ENCODE measurements around the gene SMIM9.
"Not testable (repeated sequence)": the region's sequence is repeated elsewhere in the genome, so short reads cannot be mapped to it uniquely, and the experiment has no call there.

SMIM9 gene

DNA sequence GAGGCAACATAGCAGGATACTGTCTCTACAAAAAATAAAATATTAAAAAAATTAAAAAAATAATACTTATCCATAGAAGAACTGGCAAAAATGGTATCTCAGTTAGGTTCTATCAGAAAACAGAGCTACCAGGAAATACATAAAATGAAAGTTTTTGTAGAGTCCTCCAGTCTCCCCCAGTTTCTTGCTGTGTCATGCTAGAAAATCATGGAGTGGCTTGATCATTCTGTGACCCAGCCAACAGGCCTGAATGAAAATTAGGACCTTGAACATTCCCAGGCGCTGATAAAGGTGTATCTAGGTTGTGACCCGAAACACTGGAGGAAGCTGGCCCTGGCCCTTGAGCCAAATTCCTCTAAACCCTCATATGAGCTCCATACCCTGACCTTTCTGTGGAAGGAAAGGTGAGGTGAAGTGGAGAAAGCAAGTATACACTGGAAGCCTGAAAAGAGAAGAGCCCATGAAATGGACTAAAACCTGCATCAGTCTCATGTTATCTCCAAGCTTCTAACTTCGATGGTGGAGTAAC lies 652 bp downstream of the SMIM9 start:
- no peak for TF ChIP-seq ZFX (IDR thresholded peaks at IDR 0.05; ENCODE audit: borderline replicate concordance)
- TF ChIP-seq, protein P1, sequence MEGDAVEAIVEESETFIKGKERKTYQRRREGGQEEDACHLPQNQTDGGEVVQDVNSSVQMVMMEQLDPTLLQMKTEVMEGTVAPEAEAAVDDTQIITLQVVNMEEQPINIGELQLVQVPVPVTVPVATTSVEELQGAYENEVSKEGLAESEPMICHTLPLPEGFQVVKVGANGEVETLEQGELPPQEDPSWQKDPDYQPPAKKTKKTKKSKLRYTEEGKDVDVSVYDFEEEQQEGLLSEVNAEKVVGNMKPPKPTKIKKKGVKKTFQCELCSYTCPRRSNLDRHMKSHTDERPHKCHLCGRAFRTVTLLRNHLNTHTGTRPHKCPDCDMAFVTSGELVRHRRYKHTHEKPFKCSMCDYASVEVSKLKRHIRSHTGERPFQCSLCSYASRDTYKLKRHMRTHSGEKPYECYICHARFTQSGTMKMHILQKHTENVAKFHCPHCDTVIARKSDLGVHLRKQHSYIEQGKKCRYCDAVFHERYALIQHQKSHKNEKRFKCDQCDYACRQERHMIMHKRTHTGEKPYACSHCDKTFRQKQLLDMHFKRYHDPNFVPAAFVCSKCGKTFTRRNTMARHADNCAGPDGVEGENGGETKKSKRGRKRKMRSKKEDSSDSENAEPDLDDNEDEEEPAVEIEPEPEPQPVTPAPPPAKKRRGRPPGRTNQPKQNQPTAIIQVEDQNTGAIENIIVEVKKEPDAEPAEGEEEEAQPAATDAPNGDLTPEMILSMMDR (IDR thresholded peaks at IDR 0.05), result no peak
- H3K27ac ChIP-seq, result no peak overlapping the region

DNA sequence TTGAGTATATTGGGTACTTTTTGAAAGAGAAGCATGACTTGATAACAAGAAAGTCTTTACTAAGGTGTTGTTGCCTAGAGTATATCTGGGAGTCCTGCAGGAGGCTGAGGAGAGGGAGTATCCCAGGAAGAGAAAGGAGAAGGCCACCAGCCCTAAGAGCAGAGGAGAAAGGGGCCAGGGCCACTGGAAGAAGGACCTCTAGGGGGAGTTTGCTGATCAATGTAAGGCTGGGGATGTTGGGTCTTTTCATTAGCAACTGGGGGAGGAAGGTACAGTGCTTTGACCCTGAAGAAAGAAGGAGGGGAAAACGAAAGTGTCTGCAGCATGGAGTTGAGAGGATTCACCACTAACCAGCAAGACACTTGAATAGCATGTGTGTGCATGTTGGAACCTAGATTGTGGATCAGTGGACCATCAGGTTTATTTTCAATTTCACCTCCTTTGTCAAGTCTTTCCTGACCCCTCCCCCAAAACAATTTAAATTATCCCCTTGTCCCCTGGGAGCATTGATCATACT lies 4.5 kb downstream of the SMIM9 start:
- TF ChIP-seq, protein P1 (IDR thresholded peaks at IDR 0.05), result no peak
- no peak for TF ChIP-seq ZFX (IDR thresholded peaks at IDR 0.05; ENCODE audit: borderline replicate concordance)
- no peak overlapping the region for H3K27ac ChIP-seq

DNA sequence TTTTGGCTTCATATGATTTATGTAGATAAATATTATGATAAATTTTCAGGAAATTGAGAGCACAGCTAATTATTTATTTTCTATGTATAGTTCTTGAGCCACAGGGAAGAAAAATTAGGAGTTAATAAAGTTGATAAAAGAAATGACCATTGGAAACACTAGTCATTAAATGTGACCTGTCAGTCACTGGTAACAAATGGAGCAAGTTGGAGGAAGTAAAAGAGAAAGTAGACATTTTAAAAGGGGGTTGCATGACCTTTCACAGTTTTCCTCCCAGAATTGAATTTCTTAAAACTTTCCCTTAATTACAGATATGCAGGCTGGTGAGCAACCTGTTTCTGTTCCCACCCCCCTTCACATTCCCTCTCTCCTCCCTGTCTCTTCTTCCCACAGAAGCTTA lies 5.3 kb downstream of the SMIM9 start:
- no peak overlapping the region for H3K27ac ChIP-seq
- no peak for TF ChIP-seq ZFX (IDR thresholded peaks at IDR 0.05; ENCODE audit: borderline replicate concordance)
- TF ChIP-seq, protein P1 (IDR thresholded peaks at IDR 0.05), result no peak

DNA sequence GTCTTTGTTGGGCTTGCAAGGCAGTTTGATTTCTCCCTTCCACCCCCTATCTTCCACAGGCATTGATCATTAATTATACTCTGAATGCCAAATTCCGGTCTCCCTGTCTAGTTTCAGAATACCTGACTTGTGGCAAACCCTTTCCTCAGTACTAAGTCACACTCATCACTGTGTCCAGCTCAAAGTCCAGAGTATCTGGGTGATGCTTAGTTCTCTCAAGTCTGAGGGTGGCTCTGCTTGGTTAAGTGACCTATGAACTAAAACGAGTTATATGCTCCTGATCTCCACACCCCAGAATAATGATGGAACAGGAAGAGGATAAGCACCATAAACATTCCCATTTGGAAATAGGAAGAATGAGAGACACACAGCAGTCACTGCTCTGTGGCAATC lies 6.5 kb downstream of the SMIM9 start:
- no peak overlapping the region for H3K27ac ChIP-seq
- TF ChIP-seq ZFX (IDR thresholded peaks at IDR 0.05; ENCODE audit: borderline replicate concordance), result no peak
- TF ChIP-seq, protein P1 (IDR thresholded peaks at IDR 0.05), result no peak

DNA sequence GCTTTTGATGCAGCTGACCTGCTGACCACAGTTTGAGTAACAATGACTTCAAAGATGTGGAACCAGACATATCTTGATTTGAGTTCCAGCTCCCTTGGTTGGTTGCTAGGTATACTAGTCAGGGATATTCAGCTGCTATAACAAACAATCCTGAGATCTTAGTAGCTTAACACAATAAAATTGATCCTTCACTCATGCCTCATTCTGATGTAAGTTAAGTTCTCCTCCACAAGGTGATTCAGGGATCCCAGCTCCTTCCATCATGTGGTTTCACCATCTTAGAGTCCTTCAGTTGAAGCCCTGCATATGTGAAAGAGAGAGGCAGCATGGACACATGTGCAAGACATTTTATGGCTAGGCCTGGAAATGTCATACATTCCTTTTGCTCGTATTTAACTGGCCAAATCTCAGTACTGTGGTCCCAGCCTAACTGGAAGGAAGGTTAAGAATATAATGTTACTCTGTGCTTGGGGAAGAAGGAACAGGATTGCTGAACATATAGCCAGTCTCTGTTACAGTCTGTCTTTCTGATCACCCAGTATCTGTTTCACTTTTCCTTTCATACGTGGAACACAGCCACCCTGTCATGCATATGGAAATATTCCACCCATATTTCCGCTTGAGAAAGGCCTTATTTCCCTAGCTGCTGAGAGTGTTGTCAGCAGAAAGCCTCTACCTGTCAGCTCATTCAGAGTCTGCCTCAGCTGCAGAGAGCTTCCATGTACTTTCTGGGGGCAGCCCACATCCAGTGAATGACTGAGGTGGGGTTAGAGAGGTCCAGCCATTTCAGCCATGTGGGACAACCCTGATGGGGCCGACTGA lies 7.1 kb downstream of the SMIM9 start:
- H3K27ac ChIP-seq, result no peak overlapping the region
- TF ChIP-seq ZFX (IDR thresholded peaks at IDR 0.05; ENCODE audit: borderline replicate concordance), result no peak
- TF ChIP-seq, protein P1 (IDR thresholded peaks at IDR 0.05), result no peak

DNA sequence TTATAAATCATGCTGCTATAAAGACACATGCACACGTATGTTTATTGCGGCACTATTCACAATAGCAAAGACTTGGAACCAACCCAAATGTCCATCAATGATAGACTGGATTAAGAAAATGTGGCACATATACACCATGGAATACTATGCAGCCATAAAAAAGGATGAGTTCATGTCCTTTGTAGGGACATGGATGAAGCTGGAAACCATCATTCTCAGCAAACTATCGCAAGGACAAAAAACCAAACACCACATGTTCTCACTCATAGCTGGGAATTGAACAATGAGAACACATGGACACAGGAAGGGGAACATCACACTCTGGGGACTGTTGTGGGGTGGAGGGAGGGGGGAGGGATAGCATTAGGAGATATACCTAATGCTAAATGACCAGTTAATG lies 8.9 kb downstream of the SMIM9 start:
- H3K27ac ChIP-seq, result not testable (repeated sequence)

DNA sequence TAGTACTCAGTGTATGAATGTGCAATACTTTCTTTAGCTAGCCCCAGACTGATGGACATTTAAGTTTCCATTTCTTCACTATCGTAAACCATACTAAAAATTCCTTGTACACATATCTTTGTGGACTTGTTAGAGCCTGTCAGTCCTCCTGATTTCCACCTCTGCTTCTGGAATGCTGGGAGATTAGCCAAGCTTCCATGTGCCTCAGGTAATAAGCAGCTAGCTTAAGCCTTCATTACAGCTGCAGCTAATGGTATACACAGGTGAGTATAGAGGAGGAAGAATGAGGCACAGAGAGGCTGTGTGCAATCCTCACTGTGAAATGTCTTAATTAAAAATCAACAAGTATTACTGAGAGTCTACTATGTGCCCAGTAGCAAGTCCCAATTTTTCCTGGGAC lies 9.8 kb downstream of the SMIM9 start:
- H3K27ac ChIP-seq, result no peak overlapping the region
- TF ChIP-seq, protein P1 (IDR thresholded peaks at IDR 0.05), result no peak
- TF ChIP-seq ZFX (IDR thresholded peaks at IDR 0.05; ENCODE audit: borderline replicate concordance), result no peak
